Measurements from ENCODE around the gene CARMIL1. TPM values are rescaled to one million over a fixed set of nuclear protein-coding genes. Genes with fewer than 3 reads are reported as not detected.

Gene CARMIL1
- total RNA-seq, 2 donors from 2014 or later = 11.9 to 13.7 TPM

DNA sequence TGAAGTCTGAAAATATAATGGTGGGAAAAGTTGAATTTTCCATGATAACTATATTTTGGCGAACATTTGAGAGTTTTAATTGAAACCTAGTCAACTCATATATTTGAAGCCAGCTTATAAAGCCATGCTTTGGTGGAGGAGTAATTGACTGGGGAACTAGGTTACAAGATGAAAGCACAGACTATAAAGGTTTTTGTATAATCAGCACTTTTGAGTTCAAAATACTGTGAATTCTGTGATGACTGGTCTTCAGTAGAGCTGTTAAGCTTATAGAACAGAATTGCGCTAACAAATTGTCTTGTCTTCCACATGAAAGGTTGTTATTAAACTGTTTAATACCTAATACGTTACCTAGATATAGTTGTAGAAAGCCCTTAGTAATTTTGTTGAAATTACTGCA, 213.8 kb downstream of the CARMIL1 start:
- 96% methylated on average over 3 of the region's 3 CpGs for WGBS, 2 donors
- intact Hi-C loops (cut with DNase I) = loop anchor here (5.0 kb wide), 1 partner anchor 221 kb away; no protein-coding TSS in a partner anchor
- Histone ChIP-seq H3K36me3 (replicated peaks in 1 of 2; ENCODE audit: insufficient read depth in 1 of 2, low read depth in 2 of 2) (no peaks in the 10 kb centered on the region), H3K4me1 (peaks cover 7% of the 10 kb centered on the region), H3K27ac (no peak overlapping the region), H3K9me3 (no peaks in the 10 kb centered on the region), H3K4me3 (no peak overlapping the region), H3K27me3 (no peaks in the 10 kb centered on the region)
- ATAC-seq = no peak
- no peak for DNase-seq
- TF ChIP-seq POLR2A (IDR thresholded peaks at IDR 0.05) = no peak
- TF ChIP-seq, protein P1, sequence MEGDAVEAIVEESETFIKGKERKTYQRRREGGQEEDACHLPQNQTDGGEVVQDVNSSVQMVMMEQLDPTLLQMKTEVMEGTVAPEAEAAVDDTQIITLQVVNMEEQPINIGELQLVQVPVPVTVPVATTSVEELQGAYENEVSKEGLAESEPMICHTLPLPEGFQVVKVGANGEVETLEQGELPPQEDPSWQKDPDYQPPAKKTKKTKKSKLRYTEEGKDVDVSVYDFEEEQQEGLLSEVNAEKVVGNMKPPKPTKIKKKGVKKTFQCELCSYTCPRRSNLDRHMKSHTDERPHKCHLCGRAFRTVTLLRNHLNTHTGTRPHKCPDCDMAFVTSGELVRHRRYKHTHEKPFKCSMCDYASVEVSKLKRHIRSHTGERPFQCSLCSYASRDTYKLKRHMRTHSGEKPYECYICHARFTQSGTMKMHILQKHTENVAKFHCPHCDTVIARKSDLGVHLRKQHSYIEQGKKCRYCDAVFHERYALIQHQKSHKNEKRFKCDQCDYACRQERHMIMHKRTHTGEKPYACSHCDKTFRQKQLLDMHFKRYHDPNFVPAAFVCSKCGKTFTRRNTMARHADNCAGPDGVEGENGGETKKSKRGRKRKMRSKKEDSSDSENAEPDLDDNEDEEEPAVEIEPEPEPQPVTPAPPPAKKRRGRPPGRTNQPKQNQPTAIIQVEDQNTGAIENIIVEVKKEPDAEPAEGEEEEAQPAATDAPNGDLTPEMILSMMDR (IDR thresholded peaks at IDR 0.05) = no peak

DNA sequence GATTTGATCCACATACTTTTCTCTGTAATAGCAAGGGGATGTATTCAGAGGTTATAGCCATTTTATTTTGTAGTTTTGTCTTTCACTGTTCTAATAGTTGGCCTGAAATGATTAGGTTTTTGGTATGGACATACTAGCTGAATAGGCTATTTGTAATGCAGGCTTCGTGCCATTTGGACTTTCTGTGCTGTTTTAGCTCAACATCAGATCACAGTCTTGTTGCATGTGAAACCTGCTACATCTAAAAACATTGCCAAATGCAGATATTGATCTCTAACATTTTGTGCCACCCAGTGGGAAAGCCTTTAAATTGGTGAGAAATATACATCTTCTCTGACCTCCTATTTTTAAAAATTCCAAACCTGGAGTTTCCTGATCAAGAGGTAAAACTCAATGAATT, 215.3 kb downstream of the CARMIL1 start:
- H3K27ac ChIP-seq = no peak overlapping the region
- 81 to 95% methylated on average over 1 of the region's 1 CpG for whole genome bisulfite sequencing, 2 donors
- intact Hi-C loops (cut with DNase I) = loop anchor here (5.0 kb wide), 1 partner anchor 222 kb away; no protein-coding TSS in a partner anchor
- H3K9me3 ChIP-seq = no peaks in the 10 kb centered on the region
- DNase-seq (no peak), ATAC-seq (no peak)
- no peaks in the 10 kb centered on the region for H3K36me3 ChIP-seq (replicated peaks in 1 of 2; ENCODE audit: insufficient read depth in 1 of 2, low read depth in 2 of 2)
- no peaks in the 10 kb centered on the region for H3K27me3 ChIP-seq
- H3K4me1 ChIP-seq = peaks cover 7% of the 10 kb centered on the region
- TF ChIP-seq, protein P1 (IDR thresholded peaks at IDR 0.05) = no peak
- TF ChIP-seq POLR2A (IDR thresholded peaks at IDR 0.05) = no peak
- H3K4me3 ChIP-seq = no peak overlapping the region

DNA sequence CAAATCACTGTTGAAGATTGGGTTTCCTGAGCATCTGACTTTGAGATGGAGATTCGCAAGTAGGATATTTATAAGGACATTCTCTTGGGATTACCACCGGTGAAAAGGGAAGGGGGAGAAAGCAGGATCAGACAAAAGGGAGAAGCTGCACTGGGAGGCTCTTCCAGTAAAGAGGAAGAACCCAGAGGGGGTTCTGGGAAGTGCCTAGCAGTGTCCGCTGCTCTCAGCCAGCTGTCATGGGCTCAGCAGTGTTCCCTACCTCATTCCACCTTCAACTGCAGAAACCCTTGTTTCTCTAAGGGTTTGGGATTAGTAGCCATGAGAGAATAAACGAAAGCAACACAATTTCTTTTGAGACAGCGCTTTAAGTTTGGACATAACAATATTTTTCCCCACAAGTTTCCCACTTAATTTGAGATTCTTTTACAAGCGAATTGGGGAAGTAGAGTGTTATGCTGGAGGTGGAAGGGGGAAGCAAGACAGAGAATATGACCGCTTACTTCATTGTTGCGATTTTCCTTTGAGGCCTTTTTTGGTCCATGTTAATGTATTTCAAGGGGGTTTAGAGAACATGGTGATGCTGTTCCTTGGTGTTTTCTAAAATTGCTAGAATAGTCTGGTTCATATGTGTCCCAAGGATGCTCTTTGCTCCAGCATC, 218.3 kb downstream of the CARMIL1 start:
- no peaks in the 10 kb centered on the region for H3K9me3 ChIP-seq
- H3K27me3 ChIP-seq = no peaks in the 10 kb centered on the region
- no peak overlapping the region for H3K27ac ChIP-seq
- intact Hi-C loops (cut with DNase I) = no loop called here
- TF ChIP-seq POLR2A (IDR thresholded peaks at IDR 0.05) = no peak
- TF ChIP-seq, protein P1 (IDR thresholded peaks at IDR 0.05) = no peak
- H3K4me1 ChIP-seq = no peaks in the 10 kb centered on the region
- no peak for DNase-seq
- H3K36me3 ChIP-seq (replicated peaks in 1 of 2; ENCODE audit: insufficient read depth in 1 of 2, low read depth in 2 of 2) = no peaks in the 10 kb centered on the region
- H3K4me3 ChIP-seq = no peak overlapping the region
- no peak for ATAC-seq
- 84 to 86% methylated on average over 8 of the region's 8 CpGs for WGBS, 2 donors

DNA sequence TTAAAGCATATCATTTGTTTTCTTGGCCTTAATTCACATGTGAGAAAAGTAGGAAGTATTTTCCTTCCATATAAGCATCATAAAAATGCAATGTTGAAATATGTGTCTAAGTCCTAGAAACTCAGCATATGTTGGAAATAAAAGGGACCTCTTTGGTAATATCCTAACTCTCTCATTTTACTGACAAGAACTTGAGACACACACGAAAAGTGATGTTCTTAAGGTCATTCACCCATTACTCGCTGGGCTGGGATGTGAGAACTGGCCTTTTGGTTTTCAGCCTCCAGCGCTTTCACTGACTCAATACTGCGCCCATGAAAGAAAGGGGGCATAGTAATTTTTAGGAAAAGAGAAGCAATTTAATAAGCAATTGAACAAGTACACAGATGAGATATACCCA, 219.3 kb downstream of the CARMIL1 start:
- Histone ChIP-seq H3K27ac (no peak overlapping the region), H3K36me3 (replicated peaks in 1 of 2; ENCODE audit: insufficient read depth in 1 of 2, low read depth in 2 of 2) (no peaks in the 10 kb centered on the region), H3K27me3 (no peaks in the 10 kb centered on the region), H3K4me1 (no peaks in the 10 kb centered on the region), H3K4me3 (no peak overlapping the region), H3K9me3 (no peaks in the 10 kb centered on the region)
- DNase-seq = no peak
- WGBS, 2 donors = 92 to 94% methylated on average over 4 of the region's 4 CpGs
- no peak for ATAC-seq
- intact Hi-C loops (cut with DNase I) = no loop called here
- TF ChIP-seq POLR2A (IDR thresholded peaks at IDR 0.05) = no peak
- TF ChIP-seq, protein P1 (IDR thresholded peaks at IDR 0.05) = no peak
